Lung (tissue), 12 donors: Measurements from ENCODE around the gene DACT2. TPM values are rescaled to one million over a fixed set of nuclear protein-coding genes. Genes with fewer than 3 reads are reported as not detected.

ENCODE experiments used
- ATAC-seq: fragments of 200-7000 bp; cut with Tn5 transposase; one replicate; pipeline ENCODE4 v1.9.1; 2020; ENCODE audit warnings: moderate number of reproducible peaks; ENCODE audit not compliant: insufficient read depth, low FRiP score
- DNase-seq, 3 donors: peaks; one replicate each; pipeline ENCODE4 v3.0.0-alpha.2; 2013 to 2017
- H3K27ac ChIP-seq, 2 donors: one replicate each; pipeline ENCODE4 v1.5.1; 2013; ENCODE audit warnings: mild to moderate bottlenecking in 2 of 2, moderate library complexity in 2 of 2, control low read depth in 1 of 2, inconsistent platforms in 1 of 2, low read depth in 1 of 2, low read length in 1 of 2
- H3K27me3 ChIP-seq, 3 donors: one replicate each; pipeline ENCODE4 v1.5.1; 2013; ENCODE audit warnings: low read length in 2 of 3; ENCODE audit not compliant: control insufficient read depth in 3 of 3, insufficient read depth in 3 of 3
- H3K36me3 ChIP-seq, 4 donors: one replicate each; pipeline ENCODE4 v1.5.1; 2013; ENCODE audit warnings: low read length in 4 of 4, mild to moderate bottlenecking in 1 of 4, moderate library complexity in 1 of 4; ENCODE audit not compliant: control insufficient read depth in 4 of 4, insufficient read depth in 4 of 4
- H3K4me1 ChIP-seq, 5 donors: one replicate each; pipeline ENCODE4 v1.5.1; 2013; ENCODE audit warnings: low read length in 5 of 5, mild to moderate bottlenecking in 2 of 5, moderate library complexity in 1 of 5; ENCODE audit not compliant: control insufficient read depth in 5 of 5, insufficient read depth in 5 of 5
- H3K4me3 ChIP-seq: one replicate; pipeline ENCODE4 v1.5.1; 2013; ENCODE audit warnings: mild to moderate bottlenecking, control low read depth, moderate library complexity
- H3K9ac ChIP-seq, 2 donors: one replicate each; pipeline ENCODE4 v1.5.1; 2013; ENCODE audit warnings: low read length in 2 of 2, control low read depth in 1 of 2; ENCODE audit not compliant: insufficient read depth in 1 of 2
- H3K9me3 ChIP-seq, 4 donors: one replicate each; pipeline ENCODE4 v1.5.1; 2013; ENCODE audit warnings: low read length in 3 of 4, mild to moderate bottlenecking in 1 of 4, moderate library complexity in 1 of 4; ENCODE audit not compliant: control insufficient read depth in 4 of 4, insufficient read depth in 3 of 4
- WGBS, 2 donors: extraction: QIAGEN DNeasy Blood & Tissue Kit; methylation state at CpG; one replicate each; pipeline ENCODE4 v1.1.7; 2013; 5-methylcytosine and 5-hydroxymethylcytosine counted together
- polyA plus RNA-seq, 2 donors: library from polyadenylated mRNA; stranded (reverse); fragments of 200-250 nt; gene quantifications; one replicate each; pipeline ENCODE4 v1.2.1, GENCODE V29; 2013
- total RNA-seq, 2 donors: library from RNA; depleted of rRNA in 1 of 2; stranded (reverse); fragments of >200 nt in 1 of 2; gene quantifications; one replicate each; pipeline ENCODE4 v1.2.1, GENCODE V29; 2014 to 2021
- TF ChIP-seq, protein P1 (sequence below): IDR thresholded peaks from 2 replicates; pipeline ENCODE4 v1.5.1; 2012; ENCODE audit warnings: mild to moderate bottlenecking; ENCODE audit errors: control extremely low read depth, extremely low read depth
- donor health status: control.
- donor health status: control.
- donor health status: Bipolar disorder and iron deficiency.
- donor health status: healthy.
- donor health status: DM: yes; HTN: yes; CAD: no.

The DACT2 gene
- total and polyA plus RNA-seq, 4 donors, result 0.30 to 2.6 (median 1.7) TPM

DNA sequence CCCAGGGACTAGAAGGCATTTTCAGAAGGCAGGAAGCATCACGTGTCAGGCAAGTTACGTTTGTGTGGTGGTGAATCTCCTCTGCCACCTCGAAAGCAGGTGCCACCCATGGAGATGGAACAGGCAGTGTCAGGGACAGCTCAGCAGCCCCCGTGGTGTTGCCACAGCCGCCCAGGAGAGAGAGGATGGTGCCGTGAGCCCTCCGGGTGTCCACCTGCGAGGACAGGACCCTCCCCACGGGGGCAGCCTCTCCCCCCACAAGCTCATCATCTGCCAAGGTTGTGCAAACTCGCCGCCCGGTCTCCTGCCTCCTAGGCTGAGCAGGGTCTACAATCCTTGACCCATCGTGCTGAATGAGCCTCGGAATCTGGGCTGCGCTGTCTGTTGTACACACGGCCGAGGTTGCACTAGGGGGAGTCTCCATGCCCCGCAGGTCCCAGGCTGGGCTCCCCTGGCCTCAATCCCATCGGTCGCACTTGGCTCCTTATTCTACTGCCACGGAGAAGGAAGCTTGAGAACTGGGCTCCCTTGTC, 40.1 kb downstream of the DACT2 start:
- WGBS, 2 donors, result 83% methylated on average over 21 of the region's 21 CpGs
- H3K27me3 ChIP-seq, result no peaks in the 10 kb centered on the region
- TF ChIP-seq, protein P1, sequence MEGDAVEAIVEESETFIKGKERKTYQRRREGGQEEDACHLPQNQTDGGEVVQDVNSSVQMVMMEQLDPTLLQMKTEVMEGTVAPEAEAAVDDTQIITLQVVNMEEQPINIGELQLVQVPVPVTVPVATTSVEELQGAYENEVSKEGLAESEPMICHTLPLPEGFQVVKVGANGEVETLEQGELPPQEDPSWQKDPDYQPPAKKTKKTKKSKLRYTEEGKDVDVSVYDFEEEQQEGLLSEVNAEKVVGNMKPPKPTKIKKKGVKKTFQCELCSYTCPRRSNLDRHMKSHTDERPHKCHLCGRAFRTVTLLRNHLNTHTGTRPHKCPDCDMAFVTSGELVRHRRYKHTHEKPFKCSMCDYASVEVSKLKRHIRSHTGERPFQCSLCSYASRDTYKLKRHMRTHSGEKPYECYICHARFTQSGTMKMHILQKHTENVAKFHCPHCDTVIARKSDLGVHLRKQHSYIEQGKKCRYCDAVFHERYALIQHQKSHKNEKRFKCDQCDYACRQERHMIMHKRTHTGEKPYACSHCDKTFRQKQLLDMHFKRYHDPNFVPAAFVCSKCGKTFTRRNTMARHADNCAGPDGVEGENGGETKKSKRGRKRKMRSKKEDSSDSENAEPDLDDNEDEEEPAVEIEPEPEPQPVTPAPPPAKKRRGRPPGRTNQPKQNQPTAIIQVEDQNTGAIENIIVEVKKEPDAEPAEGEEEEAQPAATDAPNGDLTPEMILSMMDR, result no peak
- no peak overlapping the region for H3K9ac ChIP-seq
- H3K36me3 ChIP-seq, result no peaks in the 10 kb centered on the region
- H3K9me3 ChIP-seq, result no peaks in the 10 kb centered on the region
- DNase-seq, result no peak
- ATAC-seq, result no peak
- peaks cover 0 to 13% (median 3%) of the 10 kb centered on the region in 5 donors for H3K4me1 ChIP-seq
- H3K4me3 ChIP-seq, result no peak overlapping the region
- H3K27ac ChIP-seq, result no peak overlapping the region

DNA sequence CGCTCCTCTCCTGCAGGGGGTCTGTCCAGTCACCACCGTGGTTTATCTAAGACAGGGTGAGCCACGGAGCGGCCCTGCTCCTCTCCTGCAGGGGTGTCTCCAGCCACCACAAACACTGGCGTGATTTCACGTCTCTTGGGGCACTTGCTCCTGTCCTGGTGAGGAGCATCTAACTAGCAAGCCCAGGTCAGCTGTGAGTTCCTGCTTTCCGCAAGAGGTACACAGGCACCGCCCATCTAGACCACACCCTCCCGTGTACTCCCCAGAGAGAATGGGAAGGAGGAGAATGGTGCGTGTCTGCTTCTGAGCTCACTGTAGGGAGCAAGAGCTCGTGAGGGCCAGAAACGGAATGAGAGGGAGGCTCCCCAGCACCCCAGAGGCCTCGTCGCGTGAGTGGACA, 40.7 kb downstream of the DACT2 start:
- H3K9me3 ChIP-seq, result no peaks in the 10 kb centered on the region
- WGBS, 2 donors, result 82 to 84% methylated on average over 15 of the region's 15 CpGs
- TF ChIP-seq, protein P1, result no peak
- no peak overlapping the region for H3K4me3 ChIP-seq
- no peak for ATAC-seq
- no peak for DNase-seq
- H3K4me1 ChIP-seq, result peaks cover 0 to 13% (median 3%) of the 10 kb centered on the region in 5 donors
- H3K36me3 ChIP-seq, result no peaks in the 10 kb centered on the region
- H3K27me3 ChIP-seq, result no peaks in the 10 kb centered on the region
- no peak overlapping the region for H3K9ac ChIP-seq
- H3K27ac ChIP-seq, result no peak overlapping the region

DNA sequence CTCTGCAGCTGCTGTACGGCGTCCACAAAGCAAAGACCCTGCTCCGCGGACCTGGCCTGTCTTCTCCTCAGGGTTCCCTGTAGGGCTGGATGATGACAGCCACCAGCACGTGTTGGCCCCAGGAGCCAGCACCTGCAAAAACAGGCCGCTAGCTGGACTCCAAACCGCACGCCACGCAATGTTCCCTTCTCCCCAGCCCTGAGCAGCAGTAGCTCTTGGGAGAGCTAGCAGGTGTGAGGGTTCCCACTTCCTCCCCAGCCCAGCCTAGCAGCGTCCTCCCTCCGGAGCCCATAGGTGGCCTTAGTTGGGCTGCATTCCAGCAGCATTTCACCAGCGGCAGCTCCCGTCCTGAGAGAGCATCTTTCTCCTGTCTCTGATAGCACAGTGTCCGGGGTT, 42.3 kb downstream of the DACT2 start:
- Histone ChIP-seq H3K9me3 (no peaks in the 10 kb centered on the region), H3K9ac (no peak overlapping the region), H3K4me3 (no peak overlapping the region), H3K4me1 (peaks cover 0 to 29% (median 12%) of the 10 kb centered on the region in 5 donors), H3K27ac (no peak overlapping the region), H3K27me3 (no peaks in the 10 kb centered on the region), H3K36me3 (no peaks in the 10 kb centered on the region)
- ATAC-seq (no peak), DNase-seq (no peak)
- TF ChIP-seq, protein P1, result no peak
- 78% methylated on average over 14 of the region's 14 CpGs for WGBS, 2 donors
